GM18870 (cell line): ENCODE data around the gene CCPG1.

Experiments
- ATAC-seq: cut with Tn5 transposase; IDR thresholded peaks from one replicate; pipeline ENCODE4 v1.9.1; 2021; ENCODE audit warnings: moderate library complexity; ENCODE audit not compliant: unreplicated experiment

Gene CCPG1

GRCh38 chr15:55319537-55320237 lies 88.5 kb downstream of the CCPG1 start:
- no peak for ATAC-seq

GRCh38 chr15:55318588-55319494 lies 89.3 kb downstream of the CCPG1 start, which contains the start of the genes PIGB and PIGBOS1:
TSS of gene PIGB (plus strand) at chr15:55319222. CDS start at chr15:55319251, 29 bp downstream.
TSS of gene PIGBOS1 (minus strand) at chr15:55319123. CDS start at chr15:55317792, 1,331 bp downstream.
- ATAC-seq = peak; percentile 71
